OCI-LY3 (cell line): ENCODE measurements around the gene PIK3R6.
"Not testable (repeated sequence)": the region's sequence is repeated elsewhere in the genome, so short reads cannot be mapped to it uniquely, and the experiment has no call there.

ENCODE experiments used
- H2AFZ ChIP-seq: fragments of 200-600, 300-600 bp; shearing (Covaris generic); 2 replicates; pipeline ENCODE4 v1.6.0; 2014; ENCODE audit warnings: antibody characterized with exemption, low read depth, low read length
- H3K27ac ChIP-seq: fragments of 200-600, 300-600 bp; sonication (generic); 2 replicates; pipeline ENCODE4 v1.5.1; 2014; ENCODE audit warnings: mild to moderate bottlenecking, low read length, moderate library complexity, mixed read lengths
- H3K27me3 ChIP-seq: fragments of 200-600, 300-600 bp; sonication (generic); 2 replicates; pipeline ENCODE4 v1.6.1; 2014; ENCODE audit warnings: low read depth, low read length, mixed read lengths
- H3K36me3 ChIP-seq: fragments of 200-600, 300-600 bp; sonication (generic); replicated peaks from 2 replicates; pipeline ENCODE3; 2014; ENCODE audit warnings: low read depth, low read length, mixed read lengths
- H3K4me1 ChIP-seq: fragments of 300-600, 200-600 bp; sonication (generic); 2 replicates; pipeline ENCODE4 v1.6.1; 2014; ENCODE audit warnings: low read length, mixed read lengths
- H3K4me2 ChIP-seq: fragments of 200-600, 300-600 bp; sonication (generic); 2 replicates; pipeline ENCODE4 v1.6.1; 2014; ENCODE audit warnings: low read length, mixed read lengths
- H3K4me3 ChIP-seq: fragments of 300-600, 200-600 bp; sonication (generic); 2 replicates; pipeline ENCODE4 v1.5.1; 2014; ENCODE audit warnings: antibody characterized with exemption, mild to moderate bottlenecking, low read length, moderate library complexity
- H3K79me2 ChIP-seq: fragments of 300-600, 200-600 bp; shearing (Covaris generic); 2 replicates; pipeline ENCODE4 v1.6.1; 2014; ENCODE audit warnings: mild to moderate bottlenecking, low read length, mixed read lengths
- H3K9ac ChIP-seq: fragments of 300-600, 200-600 bp; shearing (Covaris generic); 2 replicates; pipeline ENCODE4 v1.6.0; 2014; ENCODE audit warnings: mild to moderate bottlenecking, low read length, moderate library complexity
- H3K9me3 ChIP-seq: fragments of 200-600, 300-600 bp; shearing (Covaris generic); 2 replicates; pipeline ENCODE4 v1.6.1; 2014; ENCODE audit warnings: low read length, mixed read lengths; ENCODE audit not compliant: insufficient read depth
- H4K20me1 ChIP-seq: fragments of 200-600, 300-600 bp; sonication (generic); 2 replicates; pipeline ENCODE4 v1.6.1; 2016; ENCODE audit warnings: low read length, mixed read lengths; ENCODE audit not compliant: insufficient read depth
- CTCF ChIP-seq: fragments of 200-600, 300-600 bp; sonication (generic); IDR thresholded peaks from 2 replicates; pipeline ENCODE4 v1.5.1; 2014; ENCODE audit warnings: antibody characterized with exemption, low read length, low read depth
- EZH2phosphoT487 ChIP-seq: fragments of 200-600 bp; shearing (Covaris generic); IDR thresholded peaks from 2 replicates; pipeline ENCODE4 v1.6.1; 2018; ENCODE audit warnings: antibody characterized with exemption, mixed run types, low read depth

The PIK3R6 gene

GRCh38 chr17:8806253-8806925 lies 61.1 kb downstream of the PIK3R6 start:
- no peak overlapping the region for H2AFZ ChIP-seq
- H3K4me1 ChIP-seq, result peaks cover 49% of the 10 kb centered on the region
- H3K79me2 ChIP-seq, result no peaks in the 10 kb centered on the region
- TF ChIP-seq EZH2phosphoT487 (no peak), CTCF (no peak)
- no peaks in the 10 kb centered on the region for H4K20me1 ChIP-seq
- H3K4me3 ChIP-seq, result peak overlapping the region; percentile 49
- peaks cover 20% of the 10 kb centered on the region for H3K9me3 ChIP-seq
- H3K27me3 ChIP-seq, result no peaks in the 10 kb centered on the region
- peak overlapping the region; percentile 100 for H3K27ac ChIP-seq
- H3K9ac ChIP-seq, result peak overlapping the region; percentile 68
- peak overlapping the region; percentile 78 for H3K4me2 ChIP-seq
- peaks cover 20% of the 10 kb centered on the region for H3K36me3 ChIP-seq

- Histone ChIP-seq H3K4me1 (peaks cover 49% of the 10 kb centered on the region), H3K9ac (peak overlapping the region; percentile 39; the same call in 1 of the 2 replicates), H3K4me2 (peak overlapping the region; percentile 16; the same call in 1 of the 2 replicates), H3K36me3 (peaks cover 20% of the 10 kb centered on the region), H3K9me3 (peaks cover 20% of the 10 kb centered on the region), H3K27ac (peak overlapping the region; percentile 100)
- H3K79me2 ChIP-seq, H2AFZ ChIP-seq, H3K4me3 ChIP-seq, H4K20me1 ChIP-seq, H3K27me3 ChIP-seq: not testable (repeated sequence)
Measured at GRCh38 chr17:8805396-8805795, 62.1 kb downstream of the PIK3R6 start.

GRCh38 chr17:8803531-8804420 lies 63.7 kb downstream of the PIK3R6 start:
- H3K27ac ChIP-seq, result no peak overlapping the region
- H3K4me1 ChIP-seq, result peaks cover 57% of the 10 kb centered on the region
- no peak overlapping the region for H3K9ac ChIP-seq
- peaks cover 15% of the 10 kb centered on the region for H3K36me3 ChIP-seq
- TF ChIP-seq CTCF (peak; percentile 64), EZH2phosphoT487 (no peak)
- peak overlapping the region; percentile 22; the same call in 1 of the 2 replicates for H3K4me2 ChIP-seq
- no peak overlapping the region for H3K4me3 ChIP-seq
- H4K20me1 ChIP-seq, result no peaks in the 10 kb centered on the region
- H3K27me3 ChIP-seq, result no peaks in the 10 kb centered on the region
- H2AFZ ChIP-seq, result no peak overlapping the region
- H3K79me2 ChIP-seq, result no peaks in the 10 kb centered on the region
- peaks cover 13% of the 10 kb centered on the region for H3K9me3 ChIP-seq

- no peaks in the 10 kb centered on the region for H3K9me3 ChIP-seq
- H4K20me1 ChIP-seq, result no peaks in the 10 kb centered on the region
- H3K4me2 ChIP-seq, result no peak overlapping the region
- H3K4me3 ChIP-seq, result no peak overlapping the region
- peaks cover 38% of the 10 kb centered on the region for H3K4me1 ChIP-seq
- TF ChIP-seq EZH2phosphoT487 (no peak), CTCF (no peak)
- H3K79me2 ChIP-seq, result no peaks in the 10 kb centered on the region
- no peak overlapping the region for H3K9ac ChIP-seq
- no peaks in the 10 kb centered on the region for H3K36me3 ChIP-seq
- H3K27ac ChIP-seq, result no peak overlapping the region
- H3K27me3 ChIP-seq, result no peaks in the 10 kb centered on the region
- H2AFZ ChIP-seq, result no peak overlapping the region
Measured at GRCh38 chr17:8801135-8801840, 66.2 kb downstream of the PIK3R6 start.
